HL-60 (cell line): Measurements from ENCODE around the gene METRNL.

Experiments
- CTCF ChIP-seq: IDR thresholded peaks from one replicate; pipeline ENCODE4 v1.5.1; 2011; ENCODE audit warnings: low read length, control low read depth, inconsistent platforms; ENCODE audit not compliant: insufficient read depth
- POLR2AphosphoS5 ChIP-seq: IDR thresholded peaks from 2 replicates; pipeline ENCODE4 v1.6.1; 2012; ENCODE audit warnings: low read depth
- REST ChIP-seq: IDR thresholded peaks from 2 replicates; pipeline ENCODE4 v1.6.1; 2012; ENCODE audit warnings: low read depth; ENCODE audit not compliant: insufficient replicate concordance

GRCh38 chr17:83080579-83080857, 1.1 kb downstream of the METRNL start:
- TF ChIP-seq CTCF (no peak), REST (no peak), POLR2AphosphoS5 (no peak)
